Choroid plexus epithelial cell (primary cell): ENCODE data around the gene AP2A2.

ENCODE experiments used
- DNase-seq: peaks from one replicate; pipeline ENCODE4 v3.0.0-alpha.2; 2010; ENCODE audit warnings: low read depth
- H3K4me3 ChIP-seq: 2 replicates; pipeline ENCODE4 v1.5.1; 2011; ENCODE audit warnings: low read depth, mild to moderate bottlenecking, control low read depth, low read length, moderate library complexity
- CTCF ChIP-seq: conservative IDR thresholded peaks from 2 replicates; pipeline ENCODE4 v1.5.1; 2011; ENCODE audit warnings: low read depth, mild to moderate bottlenecking, control low read depth, inconsistent platforms, low read length, moderate library complexity

Gene AP2A2

GRCh38 chr11:1054143-1055108 is 128.8 kb downstream of the AP2A2 start:
- no peak overlapping the region for H3K4me3 ChIP-seq
- no peak for TF ChIP-seq CTCF
- DNase-seq = peak; percentile 7

DNA sequence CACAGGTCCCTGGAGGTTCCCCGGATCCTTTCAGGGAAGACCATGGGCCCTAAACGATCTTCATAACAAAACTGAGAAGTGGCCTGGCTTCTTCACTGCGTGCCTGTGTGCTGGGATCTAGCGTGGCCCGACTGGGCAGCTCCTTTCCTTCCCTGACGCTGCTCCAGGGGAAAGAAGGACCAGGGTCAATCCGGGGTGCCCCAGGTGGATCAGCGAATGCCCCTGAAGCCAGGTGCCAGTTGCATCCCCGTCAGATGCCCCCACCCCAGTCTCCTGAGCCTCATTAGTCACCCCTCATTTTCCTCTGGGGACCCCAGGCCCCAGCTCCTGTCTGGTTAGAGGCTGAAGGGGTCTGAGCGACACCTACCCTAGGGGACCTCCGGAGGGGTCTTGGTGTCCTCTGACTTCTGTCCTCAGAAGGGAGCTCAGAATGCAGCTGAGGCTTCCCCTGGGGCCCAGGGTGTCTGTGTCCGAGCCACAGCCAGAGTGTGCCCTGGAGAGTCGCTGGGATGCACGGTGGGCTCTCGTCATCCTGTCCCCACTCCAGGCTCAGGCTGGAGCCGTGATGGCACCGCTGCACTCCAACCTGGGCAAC is 129.5 kb downstream of the AP2A2 start:
- no peak for TF ChIP-seq CTCF
- DNase-seq = no peak
- H3K4me3 ChIP-seq = no peak overlapping the region

- DNase-seq = no peak
- no peak overlapping the region for H3K4me3 ChIP-seq
- TF ChIP-seq CTCF = no peak
These were observed 130.5 kb downstream of the AP2A2 start for GRCh38 chr11:1055990-1056771.

GRCh38 chr11:1057806-1058205 is 132.1 kb downstream of the AP2A2 start:
- no peak for TF ChIP-seq CTCF
- H3K4me3 ChIP-seq = no peak overlapping the region

GRCh38 chr11:1059759-1060158 is 134.1 kb downstream of the AP2A2 start:
- TF ChIP-seq CTCF = no peak
- DNase-seq = no peak
- H3K4me3 ChIP-seq = no peak overlapping the region

More at GRCh38 chr11:1057806-1058205, 132.1 kb downstream of the AP2A2 start:
- DNase-seq = no peak

DNA sequence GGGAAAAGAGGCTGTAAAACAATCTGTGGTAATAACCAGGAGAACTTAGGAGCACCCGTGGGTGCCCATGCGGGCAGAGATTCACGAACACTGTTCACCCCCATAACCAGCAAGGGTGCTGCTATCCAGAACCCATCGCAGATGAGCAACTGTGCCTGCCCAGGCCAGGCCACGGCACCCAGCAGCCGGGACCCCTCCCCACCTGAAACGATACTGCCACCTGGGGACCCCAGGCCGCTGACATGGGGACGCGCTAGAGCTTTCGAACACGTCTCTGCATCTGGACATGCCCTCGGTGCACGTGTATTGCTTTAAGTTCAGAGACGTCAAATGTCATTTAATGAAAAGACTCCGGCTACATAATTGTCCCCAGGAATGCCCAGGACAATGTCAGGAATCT is 134.7 kb downstream of the AP2A2 start:
- no peak for DNase-seq
- no peak overlapping the region for H3K4me3 ChIP-seq
- no peak for TF ChIP-seq CTCF
